K562 (cell line): ENCODE results near the gene EYA4. TPM values are rescaled to one million over a fixed set of nuclear protein-coding genes. Genes with fewer than 3 reads are reported as not detected.

Experiments used
- ATAC-seq: fragments of 200-7000 bp; cut with Tn5 transposase; 3 replicates; pipeline ENCODE4 v1.9.1; 2020; ENCODE audit warnings: moderate library complexity
- BruUV-seq: library from RNA; stranded (reverse); fragments of 400-500 nt; replicated peaks from 2 replicates; lab custom pipeline; 2021; lab: Mats Ljungman, UMichigan
- CTCF ChIA-PET: fragments of 300-600 bp; formaldehyde crosslinking; extraction: SDS; loops from one replicate; lab custom pipeline; 2021; ENCODE audit warnings: low intra/inter-chr PET ratio; lab: Yijun Ruan, JAX
- POLR2A ChIA-PET: fragments of 300-600, 350-650 bp; sonication (Branson Sonifier 250); formaldehyde crosslinking; extraction: SDS; loops from one replicate; lab custom pipeline; 2021; ENCODE audit warnings: antibody characterized with exemption, inconsistent platforms; lab: Yijun Ruan, JAX
- DNase-seq, 4 experiments: peaks; one replicate each; pipeline versions ENCODE4 v3.0.0 to v3.0.0-alpha.2; 2011 to 2018; ENCODE audit warnings: low spot score in 3 of 4, mixed read lengths in 3 of 4; ENCODE audit errors: extremely low read depth in 1 of 4
- FAIRE-seq: peaks from 2 replicates; lab custom pipeline; 2011; peaks lifted over from hg19 to GRCh38; lab: Jason Lieb, UNC
- H2AFZ ChIP-seq: 2 replicates; pipeline ENCODE4 v1.6.0; 2011; ENCODE audit warnings: low read depth, low read length, control low read depth, inconsistent platforms
- H3K27ac ChIP-seq: fragments of 200-600 bp; 3 replicates; pipeline ENCODE4 v1.8.0; 2011; ENCODE audit warnings: low read depth, mild to moderate bottlenecking, control low read depth, inconsistent platforms, low read length, moderate library complexity, mixed read lengths; ENCODE audit errors: extremely low read depth
- H3K27me3 ChIP-seq, 2 experiments: fragments of 300-600 bp in 1 of 2; 2 replicates in 1 of 2; 3 replicates in 1 of 2; pipeline versions ENCODE4 v1.6.0 to v1.8.0; 2011; ENCODE audit warnings: inconsistent platforms in 2 of 2, low read length in 2 of 2, mild to moderate bottlenecking in 1 of 2, mixed read lengths in 1 of 2, moderate library complexity in 1 of 2; ENCODE audit not compliant: control insufficient read depth in 2 of 2, insufficient read depth in 2 of 2
- H3K36me3 ChIP-seq: fragments of 300-600 bp; 3 replicates; pipeline ENCODE4 v1.8.0; 2011; ENCODE audit warnings: mild to moderate bottlenecking, low read length, inconsistent platforms; ENCODE audit not compliant: control insufficient read depth, insufficient read depth
- H3K4me1 ChIP-seq, 2 experiments: fragments of 200-600 bp in 1 of 2; replicated peaks in 1 of 2; 2 replicates in 1 of 2; 3 replicates in 1 of 2; pipeline versions ENCODE4 v1.5.1 to v1.8.0; 2011; ENCODE audit warnings: inconsistent platforms in 2 of 2, low read length in 2 of 2, mild to moderate bottlenecking in 1 of 2, mixed read lengths in 1 of 2, moderate library complexity in 1 of 2; ENCODE audit not compliant: control insufficient read depth in 2 of 2, insufficient read depth in 2 of 2
- H3K4me2 ChIP-seq: 2 replicates; pipeline ENCODE4 v1.6.1; 2011; ENCODE audit warnings: low read length, control low read depth, inconsistent platforms, mixed read lengths; ENCODE audit not compliant: insufficient read depth
- H3K4me3 ChIP-seq: fragments of 200-600 bp; sonication (generic), shearing (Covaris generic); 2 replicates; pipeline ENCODE4 v1.5.1; 2016; ENCODE audit warnings: control low read depth, inconsistent platforms
- H3K79me2 ChIP-seq: fragments of 200-600 bp; 3 replicates; pipeline ENCODE4 v1.8.0; 2011; ENCODE audit warnings: low read length, inconsistent platforms; ENCODE audit not compliant: control insufficient read depth, insufficient read depth
- H3K9ac ChIP-seq, 2 experiments: 2 replicates each; pipeline versions ENCODE4 v1.6.0 to v1.6.1; 2011; ENCODE audit warnings: low read depth in 2 of 2, low read length in 2 of 2, control low read depth in 1 of 2, inconsistent platforms in 1 of 2, mild to moderate bottlenecking in 1 of 2, mixed read lengths in 1 of 2; ENCODE audit not compliant: insufficient read depth in 1 of 2
- H3K9me1 ChIP-seq: one replicate; pipeline ENCODE4 v1.6.0; 2011; ENCODE audit warnings: inconsistent platforms, mild to moderate bottlenecking, low read length, moderate library complexity; ENCODE audit not compliant: control insufficient read depth, insufficient read depth
- H3K9me3 ChIP-seq: replicated peaks from 2 replicates; pipeline ENCODE4 v1.5.1; 2011; ENCODE audit warnings: low read depth, low read length, inconsistent platforms; ENCODE audit not compliant: control insufficient read depth, insufficient read depth
- H4K20me1 ChIP-seq: replicated peaks from 2 replicates; pipeline ENCODE4 v1.6.1; 2011; ENCODE audit warnings: low read length, inconsistent platforms, mixed read lengths; ENCODE audit not compliant: control insufficient read depth, insufficient read depth
- C11orf30 ChIP-seq: fragments of 450-650 bp; IDR thresholded peaks from 2 replicates; pipeline ENCODE4 v1.6.1; 2016; ENCODE audit warnings: low read depth, mild to moderate bottlenecking
- HNRNPUL1 ChIP-seq: fragments of 200-400 bp; formaldehyde crosslinking; IDR thresholded peaks from 2 replicates; pipeline ENCODE4 v1.6.1; 2017; ENCODE audit warnings: low read length
- MAFG ChIP-seq: fragments of 450-650 bp; conservative IDR thresholded peaks from 2 replicates; pipeline ENCODE4 v1.6.1; 2016; ENCODE audit warnings: missing genetic modification characterization, missing compliant biosample characterization
- MAFK ChIP-seq: IDR thresholded peaks from 2 replicates; pipeline ENCODE4 v1.6.1; 2011; ENCODE audit warnings: low read length, improper control_type of control experiment
- NFE2 ChIP-seq: IDR thresholded peaks from 2 replicates; pipeline ENCODE4 v1.6.1; 2014; ENCODE audit warnings: antibody characterized with exemption, low read depth
- SMARCA5 ChIP-seq: fragments of 450-650 bp; IDR thresholded peaks from 2 replicates; pipeline ENCODE4 v1.6.1; 2016
- ZNF316 ChIP-seq: fragments of 450-650 bp; IDR thresholded peaks from 2 replicates; pipeline ENCODE4 v1.6.1; 2016
- WGBS: fragments of 100-300 bp; shearing (Covaris generic); methylation state at CpG from one replicate; pipeline ENCODE4 v1.1.6; 2016; ENCODE audit warnings: low coverage, mixed read lengths; ENCODE audit not compliant: insufficient coverage; ENCODE audit errors: missing lambda C conversion rate; 5-methylcytosine and 5-hydroxymethylcytosine counted together
- in situ Hi-C: fragments of 300-500 bp; cut with MboI; formaldehyde crosslinking; loops from 4 replicates; pipeline ENCODE4 v1.15.0; 2018; ENCODE audit warnings: inconsistent platforms, mixed read lengths
- intact Hi-C: fragments of 100-400 bp; cut with micrococcal nuclease; formaldehyde crosslinking; loops from 2 replicates; pipeline ENCODE4 v1.14.2; 2022
- polyA plus RNA-seq, 8 experiments: library from polyadenylated mRNA; depleted of rRNA in 4 of 8; stranded (reverse) in 5 of 8; unstranded in 3 of 8; fragments of >200 nt; fragmentation: Nextera tagmentation in 2 of 8; fragmentation: Illumina TruSeq in 1 of 8; extraction: Ambion mirVana in 2 of 8; extraction: Trizol in 1 of 8; gene quantifications; 2 replicates each; pipeline versions ENCODE4 v1.2.1 to v1.2.3, GENCODE V29; 2011 to 2014; ENCODE audit warnings: inconsistent platforms in 1 of 8, missing spikeins in 1 of 8
- total RNA-seq, 7 experiments: library from RNA; depleted of rRNA in 6 of 7; stranded (reverse); fragments of >200 nt in 6 of 7; fragmentation: Illumina TruSeq in 2 of 7; extraction: Trizol in 2 of 7; gene quantifications; 2 replicates each; pipeline versions ENCODE4 v1.2.1 to v1.2.3, GENCODE V29; 2011 to 2021; ENCODE audit warnings: low replicate concordance in 1 of 7

Gene EYA4
- total and polyA plus RNA-seq, 9 of the 15 experiments (the other 6 are each of a cell fraction or from before 2014, with no cell fraction given): 0.03 to 0.04 TPM; not detected in 7

GRCh38 chr6:133505681-133506080 lies 264.5 kb downstream of the EYA4 start:
- FAIRE-seq (no peak), ATAC-seq (no peak), DNase-seq (no peak)
- no peaks in the 10 kb centered on the region for H3K9me1 ChIP-seq
- H3K4me2 ChIP-seq: no peak overlapping the region
- no peaks in the 10 kb centered on the region for H3K4me1 ChIP-seq
- intact Hi-C loops (no loop called here), in situ Hi-C loops (no loop called here)
- H4K20me1 ChIP-seq: no peaks in the 10 kb centered on the region
- TF ChIP-seq ZNF316 (peak; percentile 72), MAFG (tag) (peak; percentile 57), MAFK (peak; percentile 30; the same call in 1 of the 2 replicates), C11orf30 (0 out of 2 replicates have a peak, but pooled peaks have one; percentile 36), NFE2 (peak; percentile 16; the same call in 1 of the 2 replicates), SMARCA5 (no peak), HNRNPUL1 (no peak)
- no peak overlapping the region for H2AFZ ChIP-seq
- ChIA-PET CTCF (no interaction called here), POLR2A (no interaction called here)
- no peak overlapping the region for H3K27ac ChIP-seq
- H3K4me3 ChIP-seq: no peak overlapping the region
- no peaks in the 10 kb centered on the region for H3K79me2 ChIP-seq
- 0% methylated on average over 3 of the region's 3 CpGs for WGBS
- no peaks in the 10 kb centered on the region for H3K27me3 ChIP-seq
- no peaks in the 10 kb centered on the region for H3K9me3 ChIP-seq
- no peaks in the 10 kb centered on the region for H3K36me3 ChIP-seq
- BruUV-seq: no TSS peak
- no peak overlapping the region for H3K9ac ChIP-seq
